Hepatocyte (in vitro differentiated cells): ENCODE measurements around the gene GLB1L2. TPM values are rescaled to one million over a fixed set of nuclear protein-coding genes. Genes with fewer than 3 reads are reported as not detected.

Experiments used
- DNase-seq: peaks from one replicate; pipeline ENCODE4 v3.0.0-alpha.2; 2016; ENCODE audit warnings: low spot score
- H2AFZ ChIP-seq: fragments of 200-600 bp; sonication (generic); 2 replicates; pipeline ENCODE4 v1.6.0; 2016; ENCODE audit warnings: antibody characterized with exemption, mild to moderate bottlenecking
- H3K27ac ChIP-seq: fragments of 200-600 bp; sonication (generic); 2 replicates; pipeline ENCODE4 v1.5.1; 2016; ENCODE audit warnings: mild to moderate bottlenecking
- H3K27me3 ChIP-seq: fragments of 200-600 bp; sonication (generic); 2 replicates; pipeline ENCODE4 v1.6.1; 2016
- H3K36me3 ChIP-seq: fragments of 200-600 bp; sonication (generic); replicated peaks from 2 replicates; pipeline ENCODE4 v1.5.1; 2016; ENCODE audit warnings: low read depth; ENCODE audit not compliant: insufficient read depth
- H3K4me1 ChIP-seq: fragments of 200-600 bp; sonication (generic); 2 replicates; pipeline ENCODE4 v1.5.1; 2016; ENCODE audit warnings: mild to moderate bottlenecking, moderate library complexity; ENCODE audit not compliant: insufficient read depth
- H3K4me2 ChIP-seq: fragments of 200-600 bp; sonication (generic); 2 replicates; pipeline ENCODE4 v1.6.0; 2016
- H3K4me3 ChIP-seq: fragments of 200-600 bp; sonication (generic); 2 replicates; pipeline ENCODE4 v1.5.1; 2016; ENCODE audit warnings: mild to moderate bottlenecking
- H3K79me2 ChIP-seq: fragments of 200-600 bp; sonication (generic); 2 replicates; pipeline ENCODE4 v1.6.0; 2017; ENCODE audit warnings: mild to moderate bottlenecking
- H3K9me2 ChIP-seq: fragments of 200-600 bp; sonication (generic); replicated peaks from 2 replicates; pipeline ENCODE4 v1.6.0; 2017; ENCODE audit warnings: mild to moderate bottlenecking; ENCODE audit not compliant: insufficient read depth
- H3K9me3 ChIP-seq: fragments of 200-600 bp; sonication (generic); 2 replicates; pipeline ENCODE4 v1.5.1; 2016; ENCODE audit warnings: low read depth, mild to moderate bottlenecking
- H4K20me1 ChIP-seq: fragments of 200-600 bp; sonication (generic); 2 replicates; pipeline ENCODE4 v1.6.0; 2016; ENCODE audit warnings: mild to moderate bottlenecking; ENCODE audit not compliant: insufficient read depth, poor library complexity, severe bottlenecking
- CTCF ChIP-seq: fragments of 200-600 bp; sonication (generic); IDR thresholded peaks from 2 replicates; pipeline ENCODE4 v1.5.1; 2016; ENCODE audit warnings: antibody characterized with exemption, mild to moderate bottlenecking; ENCODE audit not compliant: poor library complexity
- EZH2 ChIP-seq: fragments of 200-600 bp; sonication (generic); IDR thresholded peaks from 2 replicates; pipeline ENCODE4 v1.6.1; 2016; ENCODE audit warnings: antibody characterized with exemption, mild to moderate bottlenecking, borderline replicate concordance
- EZH2phosphoT487 ChIP-seq: fragments of 200-600 bp; sonication (generic); IDR thresholded peaks from one replicate; pipeline ENCODE4 v1.6.1; 2018; ENCODE audit warnings: antibody characterized with exemption, mild to moderate bottlenecking, low read depth, moderate library complexity; ENCODE audit not compliant: unreplicated experiment, severe bottlenecking
- WGBS: methylation state at CpG from one replicate; pipeline ENCODE4 v1.1.6; 2016; ENCODE audit warnings: low lambda C conversion rate; ENCODE audit errors: missing lambda C conversion rate; 5-methylcytosine and 5-hydroxymethylcytosine counted together
- polyA plus RNA-seq: library from polyadenylated mRNA; unstranded; fragments of >200 nt; fragmentation: Nextera tagmentation; extraction: Ambion mirVana; gene quantifications from 2 replicates; pipeline ENCODE4 v1.2.1, GENCODE V29; 2016
- total RNA-seq: library from RNA; depleted of rRNA; stranded (reverse); fragments of >200 nt; gene quantifications from 2 replicates; pipeline ENCODE4 v1.2.3, GENCODE V29; 2014

Gene GLB1L2
- total and polyA plus RNA-seq, 2 experiments from 2014 or later, result 3.3 to 3.7 TPM

DNA sequence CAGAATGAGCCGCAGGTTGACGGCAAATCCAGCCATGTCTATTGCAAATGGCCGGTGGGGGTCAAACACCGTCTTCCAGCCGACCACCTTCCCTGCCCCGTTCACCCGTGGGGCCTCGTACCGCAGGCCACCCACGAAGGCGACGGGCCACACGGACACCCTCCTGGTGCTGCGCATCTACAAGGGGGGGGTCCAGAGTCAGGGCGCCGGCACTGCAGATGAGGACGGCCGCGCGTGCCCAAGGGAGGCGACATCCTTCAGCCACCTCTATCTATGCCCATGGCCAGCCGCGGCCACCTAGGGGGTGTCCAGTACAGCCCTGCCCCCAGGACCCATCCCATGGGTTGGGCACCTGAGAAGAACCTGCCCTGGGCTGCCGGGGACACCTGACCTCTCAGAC, 51.0 kb downstream of the GLB1L2 start:
- Histone ChIP-seq H2AFZ (no peak overlapping the region), H3K27ac (no peak overlapping the region)

DNA sequence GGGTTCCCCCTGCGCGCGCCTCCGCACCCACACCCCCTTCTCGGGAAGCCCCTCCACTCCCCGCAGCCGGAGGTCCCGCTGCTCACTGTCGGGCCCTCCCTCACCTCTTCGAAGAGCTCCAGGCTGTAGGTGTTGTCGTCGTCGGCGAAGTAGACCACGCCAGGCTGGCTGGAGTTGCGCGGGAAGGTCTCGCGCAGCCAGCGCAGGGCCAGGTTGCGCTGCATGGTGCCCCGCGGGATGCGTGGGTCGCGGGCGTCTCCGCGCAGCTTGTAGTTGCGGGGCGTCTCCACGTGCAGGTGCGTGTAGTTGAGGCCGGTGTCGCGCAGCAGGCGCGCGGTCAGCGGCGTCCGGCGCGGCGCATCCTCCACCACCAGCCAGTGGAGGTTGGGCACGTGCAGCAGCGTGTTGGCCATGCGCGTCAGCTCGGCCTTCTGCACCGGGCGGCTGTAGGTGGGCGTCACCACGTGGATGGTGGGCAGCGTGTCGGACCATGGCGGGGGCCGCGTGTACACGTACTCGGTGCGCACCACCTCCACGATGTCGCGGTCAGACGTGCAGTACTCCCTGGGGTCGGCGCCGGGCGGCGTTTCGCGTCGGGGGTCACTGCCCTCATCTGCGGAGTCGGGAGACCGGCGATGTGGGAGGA, 51.9 kb downstream of the GLB1L2 start:
- DNase-seq, result no peak
- TF ChIP-seq EZH2, result no peak
- TF ChIP-seq EZH2phosphoT487, result no peak
- no peak for TF ChIP-seq CTCF
- Histone ChIP-seq H3K4me2 (no peak overlapping the region), H3K4me1 (no peaks in the 10 kb centered on the region), H2AFZ (no peak overlapping the region), H3K36me3 (no peaks in the 10 kb centered on the region), H3K9me3 (no peaks in the 10 kb centered on the region), H3K79me2 (no peaks in the 10 kb centered on the region), H4K20me1 (no peaks in the 10 kb centered on the region), H3K4me3 (no peak overlapping the region), H3K27me3 (no peaks in the 10 kb centered on the region), H3K9me2 (no peaks in the 10 kb centered on the region), H3K27ac (no peak overlapping the region)
- over 99% methylated on average over 58 of the region's 78 CpGs for WGBS

More for the DNA sequence above, 51.0 kb downstream of the GLB1L2 start:
- Histone ChIP-seq H3K9me3 (no peaks in the 10 kb centered on the region), H3K79me2 (no peaks in the 10 kb centered on the region), H3K4me1 (no peaks in the 10 kb centered on the region), H3K4me3 (no peak overlapping the region), H3K9me2 (no peaks in the 10 kb centered on the region), H3K4me2 (no peak overlapping the region), H3K27me3 (no peaks in the 10 kb centered on the region), H4K20me1 (no peaks in the 10 kb centered on the region), H3K36me3 (no peaks in the 10 kb centered on the region)
- TF ChIP-seq CTCF (no peak), EZH2phosphoT487 (no peak), EZH2 (no peak)
- DNase-seq, result no peak
- WGBS, result 98% methylated on average over 23 of the region's 24 CpGs

GRCh38 chr11:134384406-134384805, 52.6 kb downstream of the GLB1L2 start:
- no peaks in the 10 kb centered on the region for H3K36me3 ChIP-seq
- H4K20me1 ChIP-seq, result no peaks in the 10 kb centered on the region
- H3K4me1 ChIP-seq, result no peaks in the 10 kb centered on the region
- no peak for TF ChIP-seq EZH2phosphoT487
- TF ChIP-seq EZH2, result no peak
- no peak overlapping the region for H3K4me2 ChIP-seq
- H3K27me3 ChIP-seq, result no peaks in the 10 kb centered on the region
- H3K9me3 ChIP-seq, result no peaks in the 10 kb centered on the region
- no peak overlapping the region for H2AFZ ChIP-seq
- DNase-seq, result no peak
- H3K4me3 ChIP-seq, result no peak overlapping the region
- no peaks in the 10 kb centered on the region for H3K79me2 ChIP-seq
- H3K9me2 ChIP-seq, result no peaks in the 10 kb centered on the region
- WGBS, result 91% methylated on average over 13 of the region's 14 CpGs
- no peak overlapping the region for H3K27ac ChIP-seq

GRCh38 chr11:134385171-134385570, 53.4 kb downstream of the GLB1L2 start:
- no peak for DNase-seq
- TF ChIP-seq CTCF, result no peak
- no peak for TF ChIP-seq EZH2
- TF ChIP-seq EZH2phosphoT487, result no peak
- H3K9me3 ChIP-seq, result no peaks in the 10 kb centered on the region
- H2AFZ ChIP-seq, result no peak overlapping the region
- H3K4me2 ChIP-seq, result no peak overlapping the region
- no peaks in the 10 kb centered on the region for H3K79me2 ChIP-seq
- H3K27me3 ChIP-seq, result no peaks in the 10 kb centered on the region
- no peaks in the 10 kb centered on the region for H3K4me1 ChIP-seq
- H3K36me3 ChIP-seq, result no peaks in the 10 kb centered on the region
- no peaks in the 10 kb centered on the region for H4K20me1 ChIP-seq
- H3K4me3 ChIP-seq, result no peak overlapping the region
- 91% methylated on average over 15 of the region's 15 CpGs for WGBS
- H3K9me2 ChIP-seq, result no peaks in the 10 kb centered on the region
- no peak overlapping the region for H3K27ac ChIP-seq
